Fibroblast of lung (primary cell): ENCODE measurements around the gene UBAC1. TPM values are rescaled to one million over a fixed set of nuclear protein-coding genes. Genes with fewer than 3 reads are reported as not detected.

ENCODE experiments used
- DNase-seq, 2 donors: peaks; one replicate each; pipeline versions ENCODE4 v3.0.0 to v3.0.0-alpha.2; 2010; ENCODE audit warnings: low read depth in 2 of 2
- H2AFZ ChIP-seq: 2 replicates; pipeline ENCODE4 v1.5.1; 2012; ENCODE audit warnings: low read length, control low read depth, inconsistent platforms
- H3K27ac ChIP-seq: 2 replicates; pipeline ENCODE4 v1.5.1; 2011; ENCODE audit warnings: low read length, control low read depth; ENCODE audit not compliant: insufficient read depth
- H3K27me3 ChIP-seq: 2 replicates; pipeline ENCODE4 v1.5.1; 2011; ENCODE audit warnings: mild to moderate bottlenecking, low read length; ENCODE audit not compliant: control insufficient read depth, insufficient read depth
- H3K36me3 ChIP-seq: 2 replicates; pipeline ENCODE4 v1.5.1; 2011; ENCODE audit warnings: low read length; ENCODE audit not compliant: control insufficient read depth, insufficient read depth
- H3K4me1 ChIP-seq: 2 replicates; pipeline ENCODE4 v1.5.1; 2011; ENCODE audit warnings: low read length; ENCODE audit not compliant: control insufficient read depth, insufficient read depth; ENCODE audit errors: extremely low read depth
- H3K4me2 ChIP-seq: 2 replicates; pipeline ENCODE4 v1.5.1; 2011; ENCODE audit warnings: low read length, control low read depth; ENCODE audit not compliant: insufficient read depth; ENCODE audit errors: extremely low read depth
- H3K4me3 ChIP-seq, 4 experiments: fragments of 200-600 bp in 1 of 4; sonication (generic) in 1 of 4; replicated peaks in 1 of 4; 2 replicates each; pipeline ENCODE4 v1.5.1; 2011 to 2016; ENCODE audit warnings: low read length in 4 of 4, low read depth in 3 of 4, mild to moderate bottlenecking in 3 of 4, control low read depth in 2 of 4, inconsistent platforms in 1 of 4, mixed read lengths in 1 of 4; ENCODE audit not compliant: insufficient read depth in 1 of 4; ENCODE audit errors: control extremely low read depth in 1 of 4
- H3K79me2 ChIP-seq: 2 replicates; pipeline ENCODE4 v1.5.1; 2012; ENCODE audit warnings: mild to moderate bottlenecking, low read length, inconsistent platforms; ENCODE audit not compliant: control insufficient read depth, insufficient read depth
- H3K9ac ChIP-seq: 2 replicates; pipeline ENCODE4 v1.5.1; 2011; ENCODE audit warnings: mild to moderate bottlenecking, low read length, control low read depth; ENCODE audit not compliant: insufficient read depth
- H3K9me3 ChIP-seq: 2 replicates; pipeline ENCODE4 v1.5.1; 2012; ENCODE audit warnings: low read depth, low read length; ENCODE audit not compliant: control insufficient read depth, insufficient read depth
- H4K20me1 ChIP-seq: 2 replicates; pipeline ENCODE4 v1.5.1; 2011; ENCODE audit warnings: low read length; ENCODE audit not compliant: control insufficient read depth, insufficient read depth; ENCODE audit errors: extremely low read depth
- CTCF ChIP-seq, 2 donors: IDR thresholded peaks in 1 of 2; conservative IDR thresholded peaks in 1 of 2; 1 replicate in 1 of 2; 2 replicates in 1 of 2; pipeline ENCODE4 v1.5.1; 2011 to 2012; ENCODE audit warnings: low read length in 2 of 2, control low read depth in 1 of 2, inconsistent platforms in 1 of 2, low read depth in 1 of 2, mild to moderate bottlenecking in 1 of 2
- EZH2 ChIP-seq: IDR thresholded peaks from 2 replicates; pipeline ENCODE4 v1.5.1; 2012; ENCODE audit warnings: low read length, control low read depth, mild to moderate bottlenecking; ENCODE audit errors: missing control alignments
- polyA plus RNA-seq, 2 donors: library from polyadenylated mRNA; depleted of rRNA in 1 of 2; stranded (reverse) in 1 of 2; unstranded in 1 of 2; fragments of >200 nt; gene quantifications; 2 replicates each; pipeline ENCODE4 v1.2.1, GENCODE V29; 2011 to 2012; ENCODE audit warnings: missing spikeins in 1 of 2
- total RNA-seq: library from RNA; depleted of rRNA; stranded (reverse); fragments of >200 nt; gene quantifications from 2 replicates; pipeline ENCODE4 v1.2.1, GENCODE V29; 2014

The UBAC1 gene
- total and polyA plus RNA-seq, 2 donors (not counting 1 experiment from before 2014, with no cell fraction given), result 26.8 to 30.6 TPM

- Histone ChIP-seq H3K36me3 (peaks cover 2% of the 10 kb centered on the region), H3K4me3 (no peak overlapping the region), H3K79me2 (no peaks in the 10 kb centered on the region), H3K9me3 (no peaks in the 10 kb centered on the region), H4K20me1 (no peaks in the 10 kb centered on the region), H3K27me3 (no peaks in the 10 kb centered on the region), H3K4me2 (no peak overlapping the region), H3K9ac (no peak overlapping the region), H3K27ac (no peak overlapping the region), H3K4me1 (peaks cover 6% of the 10 kb centered on the region), H2AFZ (no peak overlapping the region)
- no peak for TF ChIP-seq CTCF (conservative IDR thresholded peaks at IDR 0.05 in 1 of 2, IDR thresholded peaks at IDR 0.05 in 1 of 2; ENCODE audit: low read depth in 1 of 2, low read length in 2 of 2)
- TF ChIP-seq EZH2, result no peak
- no peak for DNase-seq
Observed at GRCh38 chr9:136002215-136002614, 41.0 kb upstream of the UBAC1 start.

- Histone ChIP-seq H3K4me2 (no peak overlapping the region), H3K27ac (no peak overlapping the region), H4K20me1 (no peaks in the 10 kb centered on the region), H3K4me1 (peaks cover 6% of the 10 kb centered on the region), H2AFZ (no peak overlapping the region), H3K79me2 (no peaks in the 10 kb centered on the region), H3K4me3 (no peak overlapping the region), H3K9ac (no peak overlapping the region), H3K36me3 (no peaks in the 10 kb centered on the region), H3K27me3 (no peaks in the 10 kb centered on the region), H3K9me3 (no peaks in the 10 kb centered on the region)
- DNase-seq, result no peak
- TF ChIP-seq CTCF (conservative IDR thresholded peaks at IDR 0.05 in 1 of 2, IDR thresholded peaks at IDR 0.05 in 1 of 2; ENCODE audit: low read depth in 1 of 2, low read length in 2 of 2), result no peak
- no peak for TF ChIP-seq EZH2
Observed at GRCh38 chr9:136001231-136001630, 40.1 kb upstream of the UBAC1 start.

GRCh38 chr9:135998410-135999071 is 37.4 kb upstream of the UBAC1 start:
- Histone ChIP-seq H3K36me3 (no peaks in the 10 kb centered on the region), H3K4me2 (no peak overlapping the region), H2AFZ (no peak overlapping the region), H3K4me1 (peaks cover 5% of the 10 kb centered on the region), H3K27ac (no peak overlapping the region), H3K4me3 (no peak overlapping the region), H3K9me3 (no peaks in the 10 kb centered on the region), H3K79me2 (no peaks in the 10 kb centered on the region), H3K9ac (no peak overlapping the region), H4K20me1 (no peaks in the 10 kb centered on the region), H3K27me3 (no peaks in the 10 kb centered on the region)
- DNase-seq, result no peak
- TF ChIP-seq EZH2, result no peak
